DMS114 treated with DMSO at 0.1 percent for 48 hours (cell line): Measurements from ENCODE around the gene TNFSF10.

Experiments used
- DNase-seq: peaks from one replicate; lab custom pipeline; 2025; ENCODE audit not compliant: unreplicated experiment; lab: John Stamatoyannopoulos, UW

Gene TNFSF10

DNA sequence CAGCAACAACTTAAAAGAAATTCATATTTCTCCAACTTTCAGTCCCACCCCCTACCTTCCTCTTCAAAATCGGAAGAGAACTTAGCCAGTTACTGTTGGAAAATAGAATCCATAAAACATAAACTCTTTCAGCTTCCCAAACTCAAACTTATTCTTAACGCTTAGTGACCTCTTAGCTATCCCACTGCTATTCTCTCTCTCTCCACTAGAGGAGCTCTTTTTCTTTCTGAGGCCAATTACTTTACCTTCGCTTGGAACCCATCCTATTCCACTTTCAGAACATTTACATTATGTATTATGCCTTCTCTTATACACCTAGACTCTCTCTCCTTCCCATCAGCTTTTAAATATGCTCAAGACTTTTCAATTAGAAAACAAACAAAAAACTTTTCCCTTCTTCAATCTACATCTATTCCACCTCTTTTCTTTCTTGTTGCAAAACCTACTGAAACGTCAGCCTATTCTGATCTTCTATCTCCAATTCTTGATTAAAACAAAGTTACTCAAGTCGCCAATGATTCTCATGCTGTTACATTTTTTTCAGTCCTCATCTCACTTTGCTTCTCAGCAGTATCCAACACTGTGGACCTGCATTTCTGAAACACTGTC lies 61.6 kb downstream of the TNFSF10 start:
- peak; percentile 14 for DNase-seq

DNA sequence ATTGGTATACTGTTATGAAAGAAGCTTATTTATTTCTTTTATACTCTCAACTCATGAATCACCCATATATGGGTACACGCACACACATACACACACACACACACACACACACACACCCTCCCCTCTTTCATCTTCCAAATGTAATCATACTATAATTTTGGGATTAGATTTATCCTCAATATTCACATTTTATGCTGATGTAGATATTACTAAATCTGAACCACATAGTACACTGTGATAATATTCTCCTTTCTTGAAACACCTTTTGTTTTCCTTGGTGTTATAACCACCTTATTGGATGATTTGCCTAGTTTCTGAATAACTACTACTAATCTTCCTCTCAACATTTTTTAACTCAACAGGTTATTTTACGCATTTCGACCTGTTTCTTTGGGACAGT lies 66.8 kb downstream of the TNFSF10 start:
- DNase-seq, result no peak
